HepG2 (cell line): ENCODE measurements around the gene CASS4. TPM values are rescaled to one million over a fixed set of nuclear protein-coding genes. Genes with fewer than 3 reads are reported as not detected.
A peak's percentile ranks its signal among the peaks of the same experiment; 100 is the strongest.

Experiments used
- ATF7-NPFF ChIP-seq: sonication (generic); formaldehyde crosslinking; IDR thresholded peaks from 2 replicates; pipeline ENCODE4 v1.8.1; 2023; ENCODE audit warnings: mild to moderate bottlenecking, low read depth, missing genetic modification reagents, moderate library complexity
- GTF3A ChIP-seq: sonication (generic); formaldehyde crosslinking; conservative IDR thresholded peaks from 2 replicates; pipeline ENCODE4 v1.4.0; 2020; ENCODE audit warnings: mild to moderate bottlenecking, missing genetic modification reagents
- KLF12 ChIP-seq: sonication (generic); formaldehyde crosslinking; IDR thresholded peaks from 2 replicates; pipeline ENCODE4 v1.4.0; 2020; ENCODE audit warnings: missing genetic modification reagents, borderline replicate concordance
- KLF6 ChIP-seq: IDR thresholded peaks from 2 replicates; pipeline ENCODE4 v1.8.0; 2016; ENCODE audit warnings: missing biosample characterization, missing genetic modification reagents
- LCORL ChIP-seq, 2 experiments: fragments of 450-650 bp in 1 of 2; sonication (generic) in 1 of 2; formaldehyde crosslinking in 1 of 2; IDR thresholded peaks; 2 replicates each; pipeline versions ENCODE4 v1.5.0 to v1.6.1; 2017 to 2020; ENCODE audit warnings: antibody characterized with exemption in 1 of 2, missing genetic modification reagents in 1 of 2
- NFYC ChIP-seq: IDR thresholded peaks from 2 replicates; pipeline ENCODE4 v1.6.1; 2016; ENCODE audit warnings: missing genetic modification reagents, missing compliant biosample characterization
- PRDM4 ChIP-seq: sonication (generic); formaldehyde crosslinking; IDR thresholded peaks from 2 replicates; pipeline ENCODE4 v1.9.0; 2021; ENCODE audit warnings: missing genetic modification reagents, borderline replicate concordance
- SNRNP70 ChIP-seq: fragments of 200-400 bp; formaldehyde crosslinking; IDR thresholded peaks from 2 replicates; pipeline ENCODE4 v1.6.1; 2017; ENCODE audit warnings: mild to moderate bottlenecking, low read depth, low read length, moderate library complexity
- SRSF4 ChIP-seq: fragments of 200-400 bp; formaldehyde crosslinking; IDR thresholded peaks from one replicate; pipeline ENCODE4 v1.6.1; 2018; ENCODE audit warnings: mild to moderate bottlenecking, low read depth, low read length, moderate library complexity; ENCODE audit not compliant: poor library complexity, severe bottlenecking
- SUZ12 ChIP-seq: fragments of 150-350 bp; IDR thresholded peaks from 2 replicates; pipeline ENCODE4 v1.6.1; 2014; ENCODE audit warnings: low read depth, low read length
- ZBTB10 ChIP-seq: sonication (generic); formaldehyde crosslinking; IDR thresholded peaks from 2 replicates; pipeline ENCODE4 v1.4.0; 2020; ENCODE audit warnings: missing genetic modification reagents, borderline replicate concordance
- ZEB1 ChIP-seq: IDR thresholded peaks from 2 replicates; pipeline ENCODE4 v1.6.1; 2012; ENCODE audit warnings: mild to moderate bottlenecking, low read depth, inconsistent platforms; ENCODE audit not compliant: insufficient replicate concordance
- ZNF18 ChIP-seq: sonication (generic); formaldehyde crosslinking; IDR thresholded peaks from 2 replicates; pipeline ENCODE4 v1.8.0; 2022; ENCODE audit warnings: mild to moderate bottlenecking, missing genetic modification reagents; ENCODE audit not compliant: insufficient replicate concordance
- ZNF274 ChIP-seq: sonication (generic); formaldehyde crosslinking; IDR thresholded peaks from 2 replicates; pipeline ENCODE4 v1.5.1; 2020; ENCODE audit warnings: mild to moderate bottlenecking, missing genetic modification reagents
- ZNF512B ChIP-seq: sonication (generic); formaldehyde crosslinking; IDR thresholded peaks from 2 replicates; pipeline ENCODE4 v1.5.1; 2020; ENCODE audit warnings: missing genetic modification reagents, mild to moderate bottlenecking, borderline replicate concordance
- ZNF543 ChIP-seq: sonication (generic); formaldehyde crosslinking; IDR thresholded peaks from 2 replicates; pipeline ENCODE4 v1.4.0; 2020; ENCODE audit warnings: mild to moderate bottlenecking, missing genetic modification reagents
- ZNF549 ChIP-seq: sonication (generic); formaldehyde crosslinking; IDR thresholded peaks from 2 replicates; pipeline ENCODE4 v1.5.0; 2020; ENCODE audit warnings: missing genetic modification reagents
- ZNF616 ChIP-seq: sonication (generic); formaldehyde crosslinking; IDR thresholded peaks from 2 replicates; pipeline ENCODE4 v1.5.0; 2020; ENCODE audit warnings: low read depth, mild to moderate bottlenecking, missing genetic modification reagents
- ZNF709 ChIP-seq: sonication (generic); formaldehyde crosslinking; IDR thresholded peaks from 2 replicates; pipeline ENCODE4 v1.5.0; 2020; ENCODE audit warnings: mild to moderate bottlenecking, missing genetic modification reagents
- polyA plus RNA-seq, 8 experiments: library from polyadenylated mRNA; depleted of rRNA in 3 of 8; stranded (reverse) in 7 of 8; unstranded in 1 of 8; fragments of >200 nt; fragmentation: Illumina TruSeq in 4 of 8; extraction: Trizol in 4 of 8; gene quantifications; 2 replicates each; pipeline versions ENCODE4 v1.2.1 to v1.2.3, GENCODE V29; 2011 to 2016; ENCODE audit warnings: low read depth in 4 of 8, missing spikeins in 1 of 8, mixed read lengths in 1 of 8; ENCODE audit not compliant: insufficient read depth in 1 of 8
- total RNA-seq, 5 experiments: library from RNA; depleted of rRNA; stranded (reverse); fragments of >200 nt; fragmentation: Illumina TruSeq; extraction: Trizol; gene quantifications; 2 replicates each; pipeline ENCODE4 v1.2.3, GENCODE V29; 2016; ENCODE audit warnings: low read depth in 1 of 5

CASS4 gene
- total and polyA plus RNA-seq, 2 of the 13 experiments (the other 11 are each of a cell fraction or from before 2014, with no cell fraction given): 0.17 to 0.49 TPM

GRCh38 chr20:56392132-56392880 is 19.8 kb upstream of the CASS4 start, which contains the start of the genes AURKA and CSTF1 (continued):
- TF ChIP-seq ZBTB10: peak; percentile 78
- no peak for TF ChIP-seq LCORL (IDR thresholded peaks at IDR 0.05)
- TF ChIP-seq LCORL (CRISPR knock-in tag; IDR thresholded peaks at IDR 0.05): peak; percentile 92
- peak; percentile 88; the same call in 1 of the 2 replicates for TF ChIP-seq ZNF549 (CRISPR knock-in tag)
- TF ChIP-seq ZEB1: no peak
- TF ChIP-seq GTF3A (CRISPR knock-in tag): no peak; the same call in 1 of the 2 replicates
- TF ChIP-seq ZNF18: peak; percentile 83
- TF ChIP-seq ATF7-NPFF (CRISPR knock-in tag): peak; percentile 99
- TF ChIP-seq ZNF543 (CRISPR knock-in tag): peak; percentile 79; the same call in 1 of the 2 replicates
- TF ChIP-seq ZNF512B (CRISPR knock-in tag): peak; percentile 29; the same call in 1 of the 2 replicates
- peak; percentile 97; the same call in 1 of the 2 replicates for TF ChIP-seq ZNF709 (CRISPR knock-in tag)
- no peak for TF ChIP-seq SRSF4
- peak; percentile 93 for TF ChIP-seq KLF12 (CRISPR knock-in tag)
- peak; percentile 98 for TF ChIP-seq KLF6
- 0 out of 2 replicates have a peak, but pooled peaks have one; percentile 37 for TF ChIP-seq PRDM4 (CRISPR knock-in tag)
- peak; percentile 94 for TF ChIP-seq ZNF274 (CRISPR knock-in tag)
- no peak for TF ChIP-seq SNRNP70
- TF ChIP-seq SUZ12: no peak
- TF ChIP-seq NFYC (CRISPR knock-in tag): peak; percentile 96
- TF ChIP-seq ZNF616: peak; percentile 76; the same call in 1 of the 2 replicates
